GM12874 (cell line): ENCODE data around the gene DFFB.

Experiments used
- CTCF ChIP-seq: IDR thresholded peaks from 2 replicates; pipeline ENCODE4 v1.5.1; 2011; ENCODE audit warnings: low read depth, mild to moderate bottlenecking, control low read depth, low read length, moderate library complexity; ENCODE audit not compliant: insufficient read depth

DFFB gene

GRCh38 chr1:3834701-3835100 is 22.6 kb upstream of the DFFB start:
- no peak for TF ChIP-seq CTCF

- TF ChIP-seq CTCF, result no peak
Measured at GRCh38 chr1:3836421-3836820, 20.9 kb upstream of the DFFB start.

GRCh38 chr1:3837200-3837599 is 20.1 kb upstream of the DFFB start:
- no peak for TF ChIP-seq CTCF

GRCh38 chr1:3837685-3838084 is 19.6 kb upstream of the DFFB start:
- no peak for TF ChIP-seq CTCF

GRCh38 chr1:3838788-3839187 is 18.5 kb upstream of the DFFB start:
- TF ChIP-seq CTCF, result no peak

GRCh38 chr1:3841491-3841890 is 15.8 kb upstream of the DFFB start:
- no peak for TF ChIP-seq CTCF

- no peak for TF ChIP-seq CTCF
Measured at GRCh38 chr1:3842912-3843311, 14.4 kb upstream of the DFFB start.

- no peak for TF ChIP-seq CTCF
Measured at GRCh38 chr1:3846541-3846940, 10.7 kb upstream of the DFFB start.
